HG02623 (cell line): ENCODE data around the gene COL4A2.
"Not testable (repeated sequence)": the region's sequence is repeated elsewhere in the genome, so short reads cannot be mapped to it uniquely, and the experiment has no call there.

ENCODE experiments used
- ATAC-seq: cut with Tn5 transposase; IDR thresholded peaks from one replicate; pipeline ENCODE4 v1.9.1; 2021; ENCODE audit warnings: moderate library complexity; ENCODE audit not compliant: unreplicated experiment

COL4A2 gene

GRCh38 chr13:110305544-110305943, 1.5 kb upstream of the COL4A2 start:
- no peak for ATAC-seq

- no peak for ATAC-seq
These were observed 1.1 kb upstream of the COL4A2 start for GRCh38 chr13:110305949-110306339.

- no peak for ATAC-seq
These were observed 634 bp upstream of the COL4A2 start for GRCh38 chr13:110306340-110306959.

- ATAC-seq, result no peak
These were observed 927 bp downstream of the COL4A2 start for GRCh38 chr13:110307767-110308655.

DNA sequence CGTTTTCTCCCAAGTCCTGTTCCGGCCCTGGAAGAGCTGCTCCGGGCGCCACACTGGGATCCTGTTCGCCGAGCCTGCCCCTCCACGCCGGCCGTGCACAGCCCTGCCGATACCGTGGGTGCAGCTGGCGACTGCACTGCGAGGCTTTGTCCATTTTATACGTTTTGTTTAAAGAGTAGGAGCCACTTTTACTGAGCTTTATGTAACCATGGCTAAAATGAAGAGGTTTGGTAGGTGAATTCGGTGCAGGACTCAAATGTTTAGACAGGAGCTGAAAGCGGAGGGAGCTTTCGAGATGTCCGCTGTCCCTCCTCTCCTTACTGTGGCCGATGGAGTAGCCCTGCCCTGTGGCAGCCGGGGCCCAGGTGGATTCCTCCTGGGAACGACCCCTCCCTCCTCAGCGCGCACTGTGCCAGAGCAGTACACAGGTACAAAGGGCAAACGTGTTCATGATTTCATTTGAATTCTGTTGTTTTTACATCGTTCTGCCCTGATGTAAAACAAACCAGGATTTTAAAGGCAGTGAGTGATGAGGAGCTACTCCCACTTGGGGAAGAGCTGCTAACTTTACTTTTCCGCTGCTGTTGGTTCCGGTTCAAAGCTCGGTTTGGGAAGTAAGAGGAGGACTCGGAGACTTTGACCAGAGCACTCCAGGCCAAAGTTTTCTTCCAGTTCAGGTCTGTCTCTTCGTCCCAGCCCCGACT, 1.7 kb downstream of the COL4A2 start:
- no peak for ATAC-seq

DNA sequence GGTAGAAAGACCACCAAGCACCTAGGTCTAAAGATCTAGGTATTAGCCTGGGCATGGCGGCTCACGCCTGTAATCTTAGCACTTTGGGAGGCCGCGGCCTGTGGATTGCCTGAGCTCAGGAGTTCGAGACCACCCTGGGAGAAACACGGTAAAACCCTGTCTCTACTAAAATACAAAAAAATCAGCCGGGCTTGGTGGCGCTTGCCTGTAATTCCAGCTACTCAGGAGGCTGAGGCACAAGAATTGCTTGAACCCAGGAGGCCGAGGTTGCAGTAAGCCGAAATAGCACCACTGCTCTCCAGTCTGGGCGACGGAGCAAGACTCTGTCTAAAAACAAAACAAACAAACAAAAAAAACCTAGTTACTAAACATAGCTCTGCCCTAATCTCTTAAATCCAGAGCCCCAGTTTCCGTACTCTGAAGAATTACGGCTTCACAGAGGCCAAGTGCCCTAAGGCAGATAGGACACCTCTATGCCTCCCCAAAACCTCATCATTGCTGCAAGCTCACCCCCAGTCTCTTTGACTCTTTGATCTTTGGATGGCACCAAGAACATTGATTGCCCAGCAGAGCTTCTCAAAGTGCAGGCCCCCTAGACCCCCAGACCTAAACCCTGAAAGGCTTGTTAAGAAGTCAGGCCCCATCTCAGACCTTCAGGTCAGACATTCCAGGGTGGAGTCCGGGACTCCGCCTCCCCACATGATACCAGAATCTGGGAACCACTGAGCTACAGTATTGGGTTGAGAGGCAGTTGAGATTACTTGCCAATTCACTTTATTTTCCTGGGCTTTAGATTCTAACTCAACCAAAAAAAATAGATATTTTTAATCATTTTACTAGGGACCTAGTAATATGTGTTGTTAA, 2.8 kb downstream of the COL4A2 start:
- no peak for ATAC-seq

GRCh38 chr13:110310541-110311442, 3.7 kb downstream of the COL4A2 start:
- ATAC-seq, result no peak

DNA sequence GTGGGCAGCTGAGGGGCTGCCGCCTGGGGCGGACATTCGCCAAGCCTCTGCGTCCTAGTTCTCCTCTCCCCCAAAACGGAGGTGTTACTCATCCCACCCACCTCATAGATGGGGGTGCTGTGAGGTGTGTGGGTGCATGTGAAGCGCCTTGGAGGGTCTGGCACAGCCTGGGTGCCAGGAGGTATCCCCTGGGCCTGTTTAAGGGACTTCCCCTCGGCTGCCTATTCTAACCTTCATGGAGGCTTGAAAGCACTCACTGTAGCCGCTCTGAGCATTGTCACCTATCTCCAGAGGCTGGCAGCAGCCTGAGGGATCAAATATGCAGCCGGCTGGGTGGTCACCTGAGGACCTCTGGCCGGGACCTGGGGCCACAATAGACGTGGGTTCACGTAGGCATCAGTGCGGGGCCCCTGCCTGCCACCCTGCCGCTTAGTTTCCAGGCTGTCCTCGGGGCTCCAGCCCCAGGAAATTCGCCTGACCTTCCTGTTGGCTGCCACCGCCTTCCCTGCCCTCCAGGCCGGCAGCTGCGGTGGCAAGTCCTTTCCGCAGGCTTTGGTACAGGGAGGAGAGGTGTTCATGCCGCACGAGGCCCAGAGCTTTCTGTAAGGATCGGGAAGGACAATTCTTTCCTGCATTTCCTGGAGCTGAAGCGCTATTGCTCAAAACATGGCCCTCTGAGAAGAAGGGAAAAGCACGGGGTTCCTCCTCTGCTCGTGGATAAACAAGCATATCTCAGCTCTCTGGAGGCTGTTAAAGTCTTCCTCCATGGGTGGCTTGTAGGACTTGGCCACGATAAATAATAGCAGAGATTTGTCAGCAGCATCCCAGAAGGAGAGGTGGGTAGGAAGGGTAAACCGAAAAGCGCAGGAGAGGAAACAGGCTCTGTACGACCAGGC, 4.6 kb downstream of the COL4A2 start:
- ATAC-seq, result no peak

DNA sequence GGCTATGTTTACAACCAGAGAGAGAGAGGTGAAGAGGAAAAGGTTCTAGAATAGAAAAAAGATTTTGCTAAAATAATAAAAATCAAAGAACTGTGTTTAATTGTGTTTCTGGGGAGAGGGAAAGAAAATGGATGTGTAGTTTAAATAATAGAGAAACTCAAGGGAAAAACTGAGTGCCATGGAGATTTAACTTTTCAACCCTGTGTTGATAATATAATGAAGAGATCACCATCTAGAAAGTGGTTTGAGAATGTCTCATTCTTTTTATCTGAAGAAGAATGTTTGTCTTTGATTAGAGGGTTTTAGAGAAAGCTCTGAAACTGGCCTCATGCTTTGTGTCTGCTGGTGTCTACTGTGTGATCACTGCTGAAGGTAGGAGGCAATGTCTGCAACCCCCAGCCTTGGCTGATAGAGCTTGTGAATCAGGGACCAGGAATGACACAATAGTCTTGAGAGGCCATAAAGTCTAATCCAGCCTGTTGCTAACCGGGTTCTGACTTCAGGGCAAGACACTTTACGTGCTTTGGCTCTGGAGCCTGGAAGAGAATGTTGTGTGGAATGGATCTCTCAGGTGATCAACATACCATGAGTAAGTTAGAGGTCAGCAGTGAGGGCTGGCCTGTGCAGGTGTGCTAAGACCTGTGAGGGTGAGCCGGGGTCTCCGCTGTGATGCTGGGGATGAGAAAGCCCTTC, 5.4 kb downstream of the COL4A2 start:
- no peak for ATAC-seq

GRCh38 chr13:110313261-110313660, 6.2 kb downstream of the COL4A2 start:
- ATAC-seq, result not testable (repeated sequence)

DNA sequence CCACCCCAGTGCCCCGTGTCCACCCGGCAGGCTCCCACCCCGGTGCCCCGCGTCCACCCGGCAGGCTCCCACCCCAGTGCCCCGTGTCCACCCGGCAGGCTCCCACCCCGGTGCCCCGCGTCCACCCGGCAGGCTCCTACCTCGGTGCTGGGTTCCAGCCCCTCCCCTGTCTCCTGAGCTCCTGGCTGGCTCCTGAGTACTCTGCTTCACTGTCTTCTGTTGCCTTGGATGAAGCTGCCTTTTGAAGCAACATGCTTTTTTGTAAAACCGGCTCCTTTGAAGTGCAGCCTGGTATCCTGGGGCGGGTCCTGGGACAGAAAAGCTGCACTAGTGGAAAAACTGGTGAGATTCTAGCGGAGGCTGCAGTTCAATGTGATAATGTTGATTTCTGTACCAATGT, 6.6 kb downstream of the COL4A2 start:
- not testable (repeated sequence) for ATAC-seq

DNA sequence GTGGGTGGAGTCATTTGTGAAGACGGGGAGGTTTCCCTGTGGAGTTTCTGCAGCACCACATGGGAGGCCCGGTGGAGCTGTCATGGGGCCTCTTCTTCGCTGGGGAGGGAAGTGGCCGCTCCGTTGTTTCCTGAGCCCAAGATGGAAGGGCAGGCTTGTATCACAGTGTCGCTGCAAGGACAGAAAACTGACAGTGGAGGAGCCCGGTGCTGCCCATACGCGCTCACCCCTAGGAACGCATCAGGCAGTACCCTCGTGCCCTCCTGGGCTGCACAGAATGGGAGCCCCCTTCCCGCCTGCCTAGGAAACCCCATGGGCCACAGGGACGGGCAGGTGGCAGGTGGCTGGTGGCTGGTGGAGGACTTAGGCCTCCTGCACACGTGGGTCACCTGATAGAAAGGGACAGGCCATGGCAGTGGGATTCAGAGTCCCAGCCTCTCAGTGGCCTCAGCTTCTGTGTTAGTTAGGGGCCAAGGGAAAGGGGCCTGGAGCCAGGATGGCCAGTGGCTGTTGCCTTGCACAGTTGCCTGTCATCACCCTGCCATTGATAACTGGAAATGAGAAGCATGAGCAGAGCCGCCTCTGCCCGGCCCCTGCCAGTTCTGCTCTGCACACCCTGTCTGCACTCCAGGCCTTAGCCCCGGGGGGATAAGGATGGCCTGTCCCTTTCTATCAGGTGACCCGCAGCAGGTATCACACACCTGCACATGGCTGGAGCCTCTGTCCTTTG, 7.6 kb downstream of the COL4A2 start:
- ATAC-seq, result no peak

GRCh38 chr13:110316196-110316595, 9.1 kb downstream of the COL4A2 start:
- ATAC-seq, result no peak

GRCh38 chr13:110317093-110317492, 10.0 kb downstream of the COL4A2 start:
- ATAC-seq, result no peak

DNA sequence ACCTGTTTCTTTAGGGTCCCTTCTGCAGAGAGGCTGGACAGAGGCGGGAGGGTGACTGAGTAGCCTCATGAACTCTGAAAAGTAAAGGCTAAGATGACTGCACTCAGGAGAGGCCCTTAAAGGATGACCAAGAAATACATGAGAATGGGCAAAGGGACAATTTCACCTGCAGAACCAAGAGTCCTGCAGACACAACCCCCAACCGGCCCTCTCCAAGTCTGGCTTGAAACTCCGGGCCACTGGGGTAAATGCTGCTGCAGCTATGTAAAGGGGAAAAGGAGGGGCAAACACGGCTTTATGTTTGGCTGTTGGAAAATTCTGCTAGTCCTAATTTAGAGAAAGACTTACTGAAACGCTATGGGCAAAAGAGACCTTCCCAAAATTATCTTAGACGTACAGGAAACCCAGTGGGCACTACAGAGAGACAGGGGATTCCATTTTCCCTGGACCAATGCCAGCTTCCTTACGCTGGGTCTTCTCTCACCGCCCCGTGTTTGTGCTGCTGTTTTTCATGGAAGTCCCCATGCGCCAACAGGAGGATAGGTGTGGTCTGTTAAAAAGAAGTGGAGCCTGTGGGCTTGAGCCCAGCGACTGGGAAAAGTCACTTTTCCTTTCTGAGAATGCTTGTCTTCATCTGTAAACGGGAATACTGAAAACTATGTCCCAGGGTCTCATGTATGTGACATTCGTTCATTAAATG, 10.6 kb downstream of the COL4A2 start:
- no peak for ATAC-seq

- ATAC-seq, result no peak
These were observed 11.8 kb downstream of the COL4A2 start for GRCh38 chr13:110318920-110319319.

GRCh38 chr13:110319397-110319773, 12.3 kb downstream of the COL4A2 start:
- no peak for ATAC-seq
